Measurements from ENCODE around the gene IMMP2L.
"Not testable (repeated sequence)": the region's sequence is repeated elsewhere in the genome, so short reads cannot be mapped to it uniquely, and the experiment has no call there.

IMMP2L gene

GRCh38 chr7:111513566-111513965 lies 48.7 kb downstream of the IMMP2L start:
- no peak for ATAC-seq (replicated peaks; ENCODE audit: extremely low read depth, poor library complexity, severe bottlenecking)
- H3K4me3 Mint-ChIP-seq: no peak overlapping the region
- H3K4me1 Mint-ChIP-seq: no peaks in the 10 kb centered on the region
- no peak for DNase-seq (ENCODE audit: low spot score in 2 of 2)
- no peak overlapping the region for H3K27ac Mint-ChIP-seq (ENCODE audit: low read depth)
- no peaks in the 10 kb centered on the region for H3K9me3 Mint-ChIP-seq
- H3K36me3 Mint-ChIP-seq (ENCODE audit: insufficient read depth): no peaks in the 10 kb centered on the region
- no peaks in the 10 kb centered on the region for H3K27me3 Mint-ChIP-seq

DNA sequence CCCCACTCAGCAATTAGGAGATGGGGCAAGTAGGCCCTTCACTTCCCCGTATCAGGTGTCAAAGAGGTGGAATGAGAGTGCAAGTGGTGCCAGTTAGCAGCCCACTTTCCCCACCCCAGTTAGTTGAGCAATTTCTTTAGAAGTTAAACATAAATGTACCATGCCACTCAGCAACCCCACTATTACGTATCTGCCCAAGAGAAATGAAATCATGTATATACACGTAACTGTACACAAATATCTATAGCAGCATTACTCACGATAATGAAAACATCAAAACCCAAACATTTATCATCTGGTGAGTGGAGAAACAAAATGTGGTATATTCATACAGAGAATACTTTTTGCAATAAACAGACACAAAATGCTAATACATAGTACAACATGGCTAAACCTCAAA lies 50.4 kb downstream of the IMMP2L start:
- H3K27me3 Mint-ChIP-seq: no peaks in the 10 kb centered on the region
- DNase-seq (ENCODE audit: low spot score in 2 of 2) (no peak), ATAC-seq (replicated peaks; ENCODE audit: extremely low read depth, poor library complexity, severe bottlenecking) (no peak)
- H3K4me3 Mint-ChIP-seq: no peak overlapping the region
- no peaks in the 10 kb centered on the region for H3K9me3 Mint-ChIP-seq
- H3K27ac Mint-ChIP-seq (ENCODE audit: low read depth): no peak overlapping the region
- H3K36me3 Mint-ChIP-seq (ENCODE audit: insufficient read depth): no peaks in the 10 kb centered on the region
- H3K4me1 Mint-ChIP-seq: no peaks in the 10 kb centered on the region

DNA sequence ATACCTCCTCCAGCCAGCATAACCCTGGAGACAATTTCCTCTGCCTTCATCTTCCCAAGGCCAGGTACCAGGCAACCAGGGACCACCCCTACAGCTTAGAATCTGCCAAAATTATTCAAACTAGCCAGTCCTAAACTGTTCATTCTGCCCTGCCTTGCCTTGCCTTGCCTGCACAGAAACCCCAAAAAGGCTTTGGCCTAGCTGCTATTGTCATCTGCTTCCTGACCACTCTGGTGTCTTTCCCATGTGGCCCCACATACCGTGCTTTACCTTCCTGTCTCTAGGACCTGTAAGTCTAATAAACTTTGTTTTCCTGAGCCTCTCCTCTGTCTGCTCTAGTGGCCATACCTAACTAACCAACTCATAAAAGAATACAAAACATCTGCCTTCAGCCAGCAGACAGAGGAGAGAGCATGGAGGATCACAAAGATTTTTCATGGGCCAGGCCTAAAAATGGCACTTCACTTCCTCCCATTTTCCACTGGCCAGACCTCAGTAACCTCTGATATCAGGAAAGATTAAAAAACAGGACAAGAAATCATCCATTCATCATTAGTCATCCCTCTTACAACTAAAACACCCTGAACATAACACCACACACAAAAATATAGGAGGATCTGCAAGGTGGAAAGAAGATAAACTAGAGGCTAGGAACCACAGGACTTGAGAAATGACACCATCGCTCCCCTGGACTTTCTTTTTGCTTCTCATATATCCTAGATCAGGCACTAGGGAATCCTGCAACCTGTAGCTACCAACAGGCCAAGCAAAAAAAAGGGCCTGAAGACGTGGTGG lies 51.5 kb downstream of the IMMP2L start:
- Mint-ChIP-seq H3K27me3 (no peaks in the 10 kb centered on the region), H3K27ac (ENCODE audit: low read depth) (no peak overlapping the region)
- ATAC-seq (replicated peaks; ENCODE audit: extremely low read depth, poor library complexity, severe bottlenecking): no peak

GRCh38 chr7:111510062-111510461 lies 52.2 kb downstream of the IMMP2L start:
- H3K9me3 Mint-ChIP-seq: no peaks in the 10 kb centered on the region
- no peaks in the 10 kb centered on the region for H3K4me1 Mint-ChIP-seq
- no peak overlapping the region for H3K27ac Mint-ChIP-seq (ENCODE audit: low read depth)
- DNase-seq (ENCODE audit: low spot score in 2 of 2) (no peak), ATAC-seq (replicated peaks; ENCODE audit: extremely low read depth, poor library complexity, severe bottlenecking) (no peak)
- no peaks in the 10 kb centered on the region for H3K27me3 Mint-ChIP-seq
- H3K36me3 Mint-ChIP-seq (ENCODE audit: insufficient read depth): no peaks in the 10 kb centered on the region
- no peak overlapping the region for H3K4me3 Mint-ChIP-seq

More for the DNA sequence above, 51.5 kb downstream of the IMMP2L start:
- no peak for DNase-seq (ENCODE audit: low spot score in 2 of 2)
- H3K9me3 Mint-ChIP-seq: no peaks in the 10 kb centered on the region
- H3K4me3 Mint-ChIP-seq: no peak overlapping the region
- no peaks in the 10 kb centered on the region for H3K36me3 Mint-ChIP-seq (ENCODE audit: insufficient read depth)
- no peaks in the 10 kb centered on the region for H3K4me1 Mint-ChIP-seq

GRCh38 chr7:111509288-111509687 lies 53.0 kb downstream of the IMMP2L start:
- Mint-ChIP-seq H3K4me1 (no peaks in the 10 kb centered on the region), H3K27ac (ENCODE audit: low read depth) (no peak overlapping the region), H3K4me3 (no peak overlapping the region), H3K27me3 (no peaks in the 10 kb centered on the region), H3K9me3 (no peaks in the 10 kb centered on the region), H3K36me3 (ENCODE audit: insufficient read depth) (no peaks in the 10 kb centered on the region)
- DNase-seq (ENCODE audit: low spot score in 2 of 2) (no peak), ATAC-seq (replicated peaks; ENCODE audit: extremely low read depth, poor library complexity, severe bottlenecking) (no peak)

DNA sequence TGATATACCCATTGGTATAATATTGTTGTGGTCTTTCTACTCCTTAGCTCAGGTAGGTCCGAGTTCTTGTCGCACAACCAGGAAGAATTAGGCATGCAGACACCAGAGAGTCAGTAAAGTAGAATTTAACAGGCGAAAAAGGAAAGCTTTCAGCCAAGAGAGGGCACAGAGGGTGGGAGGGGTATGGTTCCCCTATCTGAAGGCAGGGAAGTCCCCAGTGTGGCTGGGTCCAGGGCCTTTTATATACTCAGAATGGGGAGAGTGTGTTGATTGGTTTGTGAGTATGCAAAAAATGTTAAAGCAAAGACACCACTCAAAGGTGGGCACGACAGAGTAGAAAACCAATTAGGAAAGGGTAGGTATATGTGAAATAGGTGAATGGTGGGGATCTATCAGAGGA lies 53.9 kb downstream of the IMMP2L start:
- Mint-ChIP-seq H3K4me3 (no peak overlapping the region), H3K27ac (ENCODE audit: low read depth) (no peak overlapping the region), H3K4me1 (no peaks in the 10 kb centered on the region), H3K27me3 (no peaks in the 10 kb centered on the region), H3K36me3 (ENCODE audit: insufficient read depth) (no peaks in the 10 kb centered on the region), H3K9me3 (no peaks in the 10 kb centered on the region)
- no peak for DNase-seq (ENCODE audit: low spot score in 2 of 2)
- ATAC-seq (replicated peaks; ENCODE audit: extremely low read depth, poor library complexity, severe bottlenecking): no peak

DNA sequence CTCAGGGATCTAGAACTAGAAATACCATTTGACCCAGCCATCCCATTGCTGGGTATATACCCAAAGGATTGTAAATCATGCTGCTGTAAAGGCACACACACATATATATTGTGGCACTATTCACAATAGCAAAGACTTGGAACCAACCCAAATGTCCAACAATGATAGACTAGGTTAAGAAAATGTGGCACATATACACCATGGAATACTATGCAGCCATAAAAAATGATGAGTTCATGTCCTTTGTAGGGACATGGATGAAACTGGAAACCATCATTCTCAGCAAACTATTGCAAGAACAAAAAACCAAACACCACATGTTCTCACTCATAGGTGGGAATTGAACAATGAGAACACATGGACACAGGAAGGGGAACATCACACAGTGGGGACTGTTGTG lies 56.9 kb downstream of the IMMP2L start:
- H3K36me3 Mint-ChIP-seq (ENCODE audit: insufficient read depth); ATAC-seq (replicated peaks; ENCODE audit: extremely low read depth, poor library complexity, severe bottlenecking); DNase-seq (ENCODE audit: low spot score in 2 of 2); H3K27ac Mint-ChIP-seq (ENCODE audit: low read depth); H3K27me3 Mint-ChIP-seq; H3K4me3 Mint-ChIP-seq; H3K9me3 Mint-ChIP-seq; H3K4me1 Mint-ChIP-seq: not testable (repeated sequence)

DNA sequence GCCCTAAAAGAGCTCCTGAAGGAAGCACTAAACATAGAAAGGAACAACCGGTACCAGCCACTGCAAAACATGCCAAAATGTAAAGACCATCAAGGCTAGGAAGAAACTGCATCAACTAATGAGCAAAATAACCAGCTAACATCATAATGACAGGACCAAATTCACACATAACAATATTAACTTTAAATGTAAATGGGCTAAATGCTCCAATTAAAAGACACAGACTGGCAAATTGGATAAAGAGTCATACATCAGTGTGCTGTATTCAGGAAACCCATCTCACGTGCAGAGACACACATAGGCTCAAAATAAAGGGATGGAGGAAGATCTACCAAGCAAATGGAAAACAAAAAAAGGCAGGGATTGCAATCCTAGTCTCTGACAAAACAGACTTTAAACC lies 60.5 kb downstream of the IMMP2L start:
- not testable (repeated sequence) for H3K9me3 Mint-ChIP-seq; H3K36me3 Mint-ChIP-seq (ENCODE audit: insufficient read depth); H3K4me3 Mint-ChIP-seq; H3K27me3 Mint-ChIP-seq; DNase-seq (ENCODE audit: low spot score in 2 of 2); ATAC-seq (replicated peaks; ENCODE audit: extremely low read depth, poor library complexity, severe bottlenecking); H3K27ac Mint-ChIP-seq (ENCODE audit: low read depth); H3K4me1 Mint-ChIP-seq

DNA sequence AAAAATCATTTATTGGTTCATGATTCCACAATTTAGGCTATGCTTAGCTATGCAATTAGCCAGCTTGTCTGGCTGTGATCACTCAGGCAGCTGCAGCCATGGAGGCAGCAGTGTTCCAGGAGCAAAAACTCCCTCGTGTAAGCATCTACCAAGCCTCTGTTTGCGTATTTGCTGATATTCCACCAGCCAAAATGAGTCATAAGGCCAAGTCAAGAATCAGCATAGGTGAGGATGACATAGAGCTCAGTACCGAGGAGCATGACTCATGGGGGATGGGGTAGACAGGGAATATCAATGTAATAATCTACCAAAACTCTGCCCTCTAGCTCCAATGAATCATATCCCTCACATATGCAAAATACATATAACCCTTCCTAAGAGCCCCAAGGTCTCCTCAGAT lies 63.3 kb downstream of the IMMP2L start:
- Mint-ChIP-seq H3K27me3 (no peaks in the 10 kb centered on the region), H3K4me1 (no peaks in the 10 kb centered on the region), H3K27ac (ENCODE audit: low read depth) (no peak overlapping the region), H3K36me3 (ENCODE audit: insufficient read depth) (peaks cover 2% of the 10 kb centered on the region), H3K9me3 (no peaks in the 10 kb centered on the region), H3K4me3 (no peak overlapping the region)
- ATAC-seq (replicated peaks; ENCODE audit: extremely low read depth, poor library complexity, severe bottlenecking) (no peak), DNase-seq (ENCODE audit: low spot score in 2 of 2) (no peak)

- no peak overlapping the region for H3K4me3 Mint-ChIP-seq
- no peak for ATAC-seq (replicated peaks; ENCODE audit: extremely low read depth, poor library complexity, severe bottlenecking)
- no peak for DNase-seq (ENCODE audit: low spot score in 2 of 2)
- peaks cover 2% of the 10 kb centered on the region for H3K36me3 Mint-ChIP-seq (ENCODE audit: insufficient read depth)
- H3K9me3 Mint-ChIP-seq: no peaks in the 10 kb centered on the region
- H3K27me3 Mint-ChIP-seq: no peaks in the 10 kb centered on the region
- no peaks in the 10 kb centered on the region for H3K4me1 Mint-ChIP-seq
- no peak overlapping the region for H3K27ac Mint-ChIP-seq (ENCODE audit: low read depth)
Observed at GRCh38 chr7:111498391-111499007, 63.8 kb downstream of the IMMP2L start.

DNA sequence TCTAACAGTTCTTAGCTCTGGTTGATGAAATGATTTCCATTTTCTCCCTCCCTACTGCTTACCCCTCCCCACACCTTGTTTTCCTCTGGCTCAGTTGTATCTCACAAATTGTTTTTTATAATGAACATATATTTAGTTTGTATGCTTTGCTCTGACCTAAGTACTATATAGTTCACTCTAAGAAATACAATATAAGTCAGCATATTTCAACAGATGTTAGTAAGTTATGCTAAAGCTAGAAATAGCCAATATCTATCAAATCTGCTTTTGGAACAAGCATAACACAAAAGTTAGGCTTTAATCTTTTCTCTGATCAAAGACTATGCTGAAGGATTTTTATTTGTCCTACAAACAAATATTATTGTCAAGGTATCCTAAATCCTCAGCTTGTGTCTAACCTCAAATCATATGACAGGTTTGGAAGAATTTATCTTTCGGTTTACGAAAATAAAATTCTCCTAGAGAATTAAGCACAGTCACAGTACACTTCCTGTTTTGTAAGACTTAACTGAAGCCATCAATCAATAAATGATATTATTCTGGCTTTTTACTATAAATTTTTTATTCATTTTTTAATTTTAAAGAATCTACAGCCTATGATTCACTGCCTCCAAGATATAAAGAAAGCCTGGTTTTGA lies 67.0 kb downstream of the IMMP2L start:
- Mint-ChIP-seq H3K36me3 (ENCODE audit: insufficient read depth) (peaks cover 2% of the 10 kb centered on the region), H3K4me1 (no peaks in the 10 kb centered on the region), H3K27ac (ENCODE audit: low read depth) (no peak overlapping the region), H3K4me3 (no peak overlapping the region), H3K9me3 (no peaks in the 10 kb centered on the region), H3K27me3 (no peaks in the 10 kb centered on the region)
- DNase-seq (ENCODE audit: low spot score in 2 of 2) (no peak), ATAC-seq (replicated peaks; ENCODE audit: extremely low read depth, poor library complexity, severe bottlenecking) (no peak)

GRCh38 chr7:111492234-111492633 lies 70.1 kb downstream of the IMMP2L start:
- H3K4me3 Mint-ChIP-seq: no peak overlapping the region
- H3K27me3 Mint-ChIP-seq: no peaks in the 10 kb centered on the region
- no peaks in the 10 kb centered on the region for H3K9me3 Mint-ChIP-seq
- ATAC-seq (replicated peaks; ENCODE audit: extremely low read depth, poor library complexity, severe bottlenecking) (no peak), DNase-seq (ENCODE audit: low spot score in 2 of 2) (no peak)
- peak overlapping the region; percentile 40 for H3K27ac Mint-ChIP-seq (ENCODE audit: low read depth)
- no peaks in the 10 kb centered on the region for H3K4me1 Mint-ChIP-seq
- H3K36me3 Mint-ChIP-seq (ENCODE audit: insufficient read depth): no peaks in the 10 kb centered on the region

All from central memory CD8-positive, alpha-beta T cell (primary cell).